ENCODE measurements around the gene HBD. TPM values are rescaled to one million over a fixed set of nuclear protein-coding genes. Genes with fewer than 3 reads are reported as not detected.
A peak's percentile ranks its signal among the peaks of the same experiment; 100 is the strongest.

HBD gene
- total and polyA plus RNA-seq, 9 of the 15 experiments (the other 6 are each of a cell fraction or from before 2014, with no cell fraction given) = 11.8 to 169 (median 36.0) TPM

DNA sequence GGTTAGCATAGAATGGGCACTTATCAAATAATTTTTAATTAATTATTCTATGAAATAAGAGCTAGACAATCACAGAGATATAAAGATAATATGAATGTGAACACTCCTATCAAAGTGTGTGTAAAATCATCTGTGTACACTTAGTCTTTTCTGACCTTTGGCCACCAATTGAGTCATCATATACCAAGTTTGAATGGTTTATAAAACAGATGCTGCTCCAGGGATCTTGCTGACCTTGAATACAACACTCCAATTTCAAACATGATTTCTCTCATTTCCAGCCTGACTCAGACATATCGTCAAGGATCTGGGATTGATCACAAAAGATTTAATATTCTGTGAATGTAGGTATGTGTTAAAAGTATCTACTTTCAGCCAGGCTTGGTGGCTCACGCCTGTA is 30.9 kb downstream of the HBD start:
- Histone ChIP-seq H3K9me3 (replicated peaks; ENCODE audit: control insufficient read depth, insufficient read depth, low read depth, low read length) (no peaks in the 10 kb centered on the region), H3K4me2 (ENCODE audit: insufficient read depth, low read length) (no peak overlapping the region), H3K4me3 (no peak overlapping the region), H3K4me1 (replicated peaks in 1 of 2; ENCODE audit: control insufficient read depth in 2 of 2, insufficient read depth in 2 of 2, low read length in 2 of 2) (no peaks in the 10 kb centered on the region; a peak in 2 of 5 replicates), H3K9ac (ENCODE audit: insufficient read depth in 1 of 2, low read depth in 2 of 2, low read length in 2 of 2) (no peak overlapping the region), H4K20me1 (replicated peaks; ENCODE audit: control insufficient read depth, insufficient read depth, low read length) (no peaks in the 10 kb centered on the region), H3K9me1 (ENCODE audit: control insufficient read depth, insufficient read depth, low read length) (no peaks in the 10 kb centered on the region), H3K79me2 (ENCODE audit: control insufficient read depth, insufficient read depth, low read length) (no peaks in the 10 kb centered on the region), H2AFZ (ENCODE audit: low read depth, low read length) (no peak overlapping the region), H3K27ac (ENCODE audit: extremely low read depth, low read depth, low read length) (no peak overlapping the region), H3K27me3 (ENCODE audit: control insufficient read depth in 2 of 2, insufficient read depth in 2 of 2, low read length in 2 of 2) (no peaks in the 10 kb centered on the region), H3K36me3 (ENCODE audit: control insufficient read depth, insufficient read depth, low read length) (no peaks in the 10 kb centered on the region)
- intact Hi-C loops (cut with micrococcal nuclease) (loop anchor here (5.0 to 10.0 kb wide), 2 partner anchors 301 to 349 kb away; partner anchors contain the start of gene UBQLN3), in situ Hi-C loops (cut with MboI) (loop anchor here (5.0 kb wide), 1 partner anchor 99 kb away; the partner anchor contains the start of gene OR51B4)
- ATAC-seq (no peak), DNase-seq (ENCODE audit: extremely low read depth in 1 of 4, low spot score in 3 of 4) (peak in 2 of 4 experiments; percentile 18 to 27), FAIRE-seq (no peak)
- WGBS (ENCODE audit: insufficient coverage, low coverage, missing lambda C conversion rate) = 66% methylated on average over 2 of the region's 2 CpGs
- no TSS peak for BruUV-seq (replicated peaks)
- TF ChIP-seq XRCC3 (IDR thresholded peaks at IDR 0.05) (no peak), KAT7 (CRISPR knock-in tag; IDR thresholded peaks at IDR 0.05; ENCODE audit: borderline replicate concordance) (no peak), RBBP5 (IDR thresholded peaks at IDR 0.05; ENCODE audit: borderline replicate concordance, insufficient read depth, low read length, poor library complexity, severe bottlenecking) (no peak), DPF2 (IDR thresholded peaks at IDR 0.05) (no peak), CBFB (CRISPR knock-in tag; IDR thresholded peaks at IDR 0.05) (no peak), NONO (IDR thresholded peaks at IDR 0.05; ENCODE audit: low read depth in 2 of 2, low read length in 1 of 2) (no peak), HEY1 (CRISPR knock-in tag; IDR thresholded peaks at IDR 0.05; ENCODE audit: borderline replicate concordance) (no peak), GATA2 (CRISPR knock-in tag; IDR thresholded peaks at IDR 0.05) (no peak), CTBP1 (IDR thresholded peaks at IDR 0.05; ENCODE audit: borderline replicate concordance) (no peak), DNMT1 (IDR thresholded peaks at IDR 0.05) (no peak), IFI16 (CRISPR knock-in tag; IDR thresholded peaks at IDR 0.05) (no peak), SRSF3 (IDR thresholded peaks at IDR 0.05; ENCODE audit: insufficient read depth, low read length) (no peak), ZNF316 (IDR thresholded peaks at IDR 0.05) (no peak), ZNF274 (IDR thresholded peaks at IDR 0.05; ENCODE audit: borderline replicate concordance, low read depth, low read length) (no peak)
- TF ChIP-seq, protein P1, sequence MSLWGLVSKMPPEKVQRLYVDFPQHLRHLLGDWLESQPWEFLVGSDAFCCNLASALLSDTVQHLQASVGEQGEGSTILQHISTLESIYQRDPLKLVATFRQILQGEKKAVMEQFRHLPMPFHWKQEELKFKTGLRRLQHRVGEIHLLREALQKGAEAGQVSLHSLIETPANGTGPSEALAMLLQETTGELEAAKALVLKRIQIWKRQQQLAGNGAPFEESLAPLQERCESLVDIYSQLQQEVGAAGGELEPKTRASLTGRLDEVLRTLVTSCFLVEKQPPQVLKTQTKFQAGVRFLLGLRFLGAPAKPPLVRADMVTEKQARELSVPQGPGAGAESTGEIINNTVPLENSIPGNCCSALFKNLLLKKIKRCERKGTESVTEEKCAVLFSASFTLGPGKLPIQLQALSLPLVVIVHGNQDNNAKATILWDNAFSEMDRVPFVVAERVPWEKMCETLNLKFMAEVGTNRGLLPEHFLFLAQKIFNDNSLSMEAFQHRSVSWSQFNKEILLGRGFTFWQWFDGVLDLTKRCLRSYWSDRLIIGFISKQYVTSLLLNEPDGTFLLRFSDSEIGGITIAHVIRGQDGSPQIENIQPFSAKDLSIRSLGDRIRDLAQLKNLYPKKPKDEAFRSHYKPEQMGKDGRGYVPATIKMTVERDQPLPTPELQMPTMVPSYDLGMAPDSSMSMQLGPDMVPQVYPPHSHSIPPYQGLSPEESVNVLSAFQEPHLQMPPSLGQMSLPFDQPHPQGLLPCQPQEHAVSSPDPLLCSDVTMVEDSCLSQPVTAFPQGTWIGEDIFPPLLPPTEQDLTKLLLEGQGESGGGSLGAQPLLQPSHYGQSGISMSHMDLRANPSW (CRISPR knock-in tag; IDR thresholded peaks at IDR 0.05) = no peak
- TF ChIP-seq, protein P2, sequence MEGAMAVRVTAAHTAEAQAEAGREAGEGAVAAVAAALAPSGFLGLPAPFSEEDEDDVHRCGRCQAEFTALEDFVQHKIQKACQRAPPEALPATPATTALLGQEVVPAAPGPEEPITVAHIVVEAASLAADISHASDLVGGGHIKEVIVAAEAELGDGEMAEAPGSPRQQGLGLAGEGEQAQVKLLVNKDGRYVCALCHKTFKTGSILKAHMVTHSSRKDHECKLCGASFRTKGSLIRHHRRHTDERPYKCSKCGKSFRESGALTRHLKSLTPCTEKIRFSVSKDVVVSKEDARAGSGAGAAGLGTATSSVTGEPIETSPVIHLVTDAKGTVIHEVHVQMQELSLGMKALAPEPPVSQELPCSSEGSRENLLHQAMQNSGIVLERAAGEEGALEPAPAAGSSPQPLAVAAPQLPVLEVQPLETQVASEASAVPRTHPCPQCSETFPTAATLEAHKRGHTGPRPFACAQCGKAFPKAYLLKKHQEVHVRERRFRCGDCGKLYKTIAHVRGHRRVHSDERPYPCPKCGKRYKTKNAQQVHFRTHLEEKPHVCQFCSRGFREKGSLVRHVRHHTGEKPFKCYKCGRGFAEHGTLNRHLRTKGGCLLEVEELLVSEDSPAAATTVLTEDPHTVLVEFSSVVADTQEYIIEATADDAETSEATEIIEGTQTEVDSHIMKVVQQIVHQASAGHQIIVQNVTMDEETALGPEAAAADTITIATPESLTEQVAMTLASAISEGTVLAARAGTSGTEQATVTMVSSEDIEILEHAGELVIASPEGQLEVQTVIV (CRISPR knock-in tag; IDR thresholded peaks at IDR 0.05; ENCODE audit: borderline replicate concordance) = no peak
- TF ChIP-seq, protein P3, sequence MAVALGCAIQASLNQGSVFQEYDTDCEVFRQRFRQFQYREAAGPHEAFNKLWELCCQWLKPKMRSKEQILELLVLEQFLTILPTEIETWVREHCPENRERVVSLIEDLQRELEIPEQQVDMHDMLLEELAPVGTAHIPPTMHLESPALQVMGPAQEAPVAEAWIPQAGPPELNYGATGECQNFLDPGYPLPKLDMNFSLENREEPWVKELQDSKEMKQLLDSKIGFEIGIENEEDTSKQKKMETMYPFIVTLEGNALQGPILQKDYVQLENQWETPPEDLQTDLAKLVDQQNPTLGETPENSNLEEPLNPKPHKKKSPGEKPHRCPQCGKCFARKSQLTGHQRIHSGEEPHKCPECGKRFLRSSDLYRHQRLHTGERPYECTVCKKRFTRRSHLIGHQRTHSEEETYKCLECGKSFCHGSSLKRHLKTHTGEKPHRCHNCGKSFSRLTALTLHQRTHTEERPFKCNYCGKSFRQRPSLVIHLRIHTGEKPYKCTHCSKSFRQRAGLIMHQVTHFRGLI (CRISPR knock-in tag; IDR thresholded peaks at IDR 0.05) = no peak
- ChIA-PET POLR2A (no interaction called here), CTCF (ENCODE audit: low intra/inter-chr PET ratio) (interaction anchor here (2.7 kb wide), 1 partner anchor 88 kb away, joined by 38 read pairs; no protein-coding TSS in a partner anchor)

Data from K562 (cell line).